ENCODE measurements around the gene PPP1CA.

The PPP1CA gene

DNA sequence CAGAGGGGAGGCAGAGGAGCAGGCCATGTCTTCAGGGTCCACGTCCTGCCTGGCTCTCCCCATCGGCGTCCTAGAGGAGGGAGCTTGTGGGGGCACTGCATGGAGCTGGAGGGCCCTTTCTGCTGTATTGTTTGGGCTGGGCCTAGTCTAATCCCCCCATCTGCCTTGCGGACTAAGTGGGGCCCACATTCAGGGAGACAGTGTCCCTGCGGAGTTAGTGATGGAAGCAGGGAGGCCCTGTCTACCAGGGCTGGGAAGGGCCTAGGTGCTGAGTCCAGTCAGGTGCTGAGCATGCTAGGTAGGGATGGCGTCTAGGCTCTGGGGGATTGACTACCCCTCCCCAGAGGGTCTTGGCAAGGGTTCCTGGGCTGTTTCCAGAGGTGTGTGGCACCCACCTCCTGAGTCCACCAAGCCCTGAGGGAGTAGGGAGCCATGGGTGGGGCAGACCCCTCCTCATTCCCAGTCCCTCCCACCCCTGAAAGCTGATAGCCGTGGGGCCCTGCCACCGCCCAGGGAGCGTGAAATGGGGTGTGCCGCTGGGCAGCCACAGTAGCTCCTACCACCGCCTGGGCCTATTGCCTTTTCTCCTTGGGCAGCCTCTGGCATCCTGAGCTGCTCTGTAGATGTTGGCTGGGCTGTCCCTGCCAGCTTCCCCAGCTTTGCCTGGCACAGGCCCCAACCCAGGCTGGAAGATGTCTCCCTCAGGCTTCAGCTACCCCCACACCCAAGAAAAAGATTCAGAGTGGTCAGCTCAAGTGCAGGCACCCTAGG lies 46.5 kb downstream of the PPP1CA start:
- ChIA-PET POLR2A (no interaction called here), CTCF (interaction anchor here (1.0 to 37.4 kb wide), 7 partner anchors 7 to 161 kb away, joined by 3 to 1573 read pairs (median 14); partner anchors contain the start of genes CDK2AP2, CLCF1, PPP1CA and RAD9A)
- DNase-seq (ENCODE audit: extremely low spot score), result peak; percentile 5
- no peak for TF ChIP-seq CTCF (IDR thresholded peaks at IDR 0.05; ENCODE audit: control extremely low read depth, extremely low read depth, low read depth, missing control alignments)

GRCh38 chr11:67354075-67355022 lies 47.3 kb downstream of the PPP1CA start:
- CTCF ChIA-PET, result interaction anchor here (1.1 to 37.4 kb wide), 9 partner anchors 8 to 260 kb away, joined by 3 to 1573 read pairs (median 4); partner anchors contain the start of genes CLCF1, CORO1B, PPP1CA and RAD9A
- POLR2A ChIA-PET, result interaction anchor here (0.6 to 1.5 kb wide), 5 partner anchors 8 to 114 kb away, joined by 3 to 4 read pairs (median 3); partner anchors contain the start of gene RAD9A
- TF ChIP-seq CTCF (IDR thresholded peaks at IDR 0.05; ENCODE audit: control extremely low read depth, extremely low read depth, low read depth, missing control alignments), result no peak
- peak; percentile 32 for DNase-seq (ENCODE audit: extremely low spot score)

- CTCF ChIA-PET, result interaction anchor here (1.0 to 37.4 kb wide), 11 partner anchors 8 to 261 kb away, joined by 3 to 1573 read pairs (median 4); partner anchors contain the start of genes CLCF1, CORO1B, GRK2 and PPP1CA
- no peak for TF ChIP-seq CTCF (IDR thresholded peaks at IDR 0.05; ENCODE audit: control extremely low read depth, extremely low read depth, low read depth, missing control alignments)
- DNase-seq (ENCODE audit: extremely low spot score), result peak; percentile 98
- POLR2A ChIA-PET, result interaction anchor here (0.6 to 1.5 kb wide), 12 partner anchors 8 to 113 kb away, joined by 3 to 7 read pairs (median 4); partner anchors contain the start of genes PPP1CA and RAD9A
Measured at GRCh38 chr11:67353317-67354074, 48.2 kb downstream of the PPP1CA start, which contains the start of gene POLD4. Gene POLD4 (minus strand): TSS chr11:67353546. CDS start chr11:67353399, 147 bp downstream.

- ChIA-PET POLR2A (interaction anchor here (0.6 to 1.5 kb wide), 9 partner anchors 9 to 81 kb away, joined by 3 to 7 read pairs (median 4); partner anchors contain the start of gene PPP1CA), CTCF (interaction anchor here (1.0 to 37.4 kb wide), 13 partner anchors 8 to 262 kb away, joined by 3 to 1573 read pairs (median 4); partner anchors contain the start of genes CLCF1, CORO1B, GRK2 and KDM2A)
- peak; percentile 62 for DNase-seq (ENCODE audit: extremely low spot score)
- TF ChIP-seq CTCF (IDR thresholded peaks at IDR 0.05; ENCODE audit: control extremely low read depth, extremely low read depth, low read depth, missing control alignments), result no peak
Measured at GRCh38 chr11:67352546-67353316, 48.9 kb downstream of the PPP1CA start.

GRCh38 chr11:67351275-67352005 lies 50.2 kb downstream of the PPP1CA start:
- DNase-seq (ENCODE audit: extremely low spot score), result peak; percentile 78
- peak; percentile 94 for TF ChIP-seq CTCF (IDR thresholded peaks at IDR 0.05; ENCODE audit: control extremely low read depth, extremely low read depth, low read depth, missing control alignments)
- CTCF ChIA-PET, result interaction anchor here (0.7 to 37.4 kb wide), 35 partner anchors 10 to 295 kb away, joined by 3 to 1573 read pairs (median 5); partner anchors contain the start of genes ANKRD13D, CABP4, CLCF1 and KDM2A
- POLR2A ChIA-PET, result interaction anchor here (0.6 to 1.3 kb wide), 5 partner anchors 22 to 137 kb away, joined by 3 to 6 read pairs (median 4); no protein-coding TSS in a partner anchor

All from GM10248 (cell line).